WTC11 (cell line): ENCODE measurements around the gene CLDN17.

Experiments
- ATF3 ChIP-seq: sonication (generic); formaldehyde crosslinking; conservative IDR thresholded peaks from 2 replicates; pipeline ENCODE4 v1.8.1; 2022; ENCODE audit warnings: mild to moderate bottlenecking, missing genetic modification reagents
- CBFB ChIP-seq: sonication (generic); formaldehyde crosslinking; IDR thresholded peaks from 2 replicates; pipeline ENCODE4 v1.8.1; 2022; ENCODE audit warnings: mild to moderate bottlenecking, low read depth, missing genetic modification reagents
- CTCF ChIP-seq: fragments of 200-600 bp; IDR thresholded peaks from 2 replicates; pipeline ENCODE4 v1.8.0; 2022; ENCODE audit warnings: antibody characterized with exemption
- ESRRA ChIP-seq: sonication (generic); formaldehyde crosslinking; IDR thresholded peaks from 2 replicates; pipeline ENCODE4 v1.8.1; 2022; ENCODE audit warnings: mild to moderate bottlenecking, missing genetic modification reagents, borderline replicate concordance
- JUN ChIP-seq: sonication (generic); formaldehyde crosslinking; IDR thresholded peaks from 2 replicates; pipeline ENCODE4 v1.8.0; 2023; ENCODE audit warnings: mild to moderate bottlenecking, missing genetic modification reagents
- MYBL2 ChIP-seq: sonication (generic); formaldehyde crosslinking; IDR thresholded peaks from 2 replicates; pipeline ENCODE4 v1.8.1; 2023; ENCODE audit warnings: mild to moderate bottlenecking, moderate library complexity, missing genetic modification reagents
- NR1H2 ChIP-seq: sonication (generic); formaldehyde crosslinking; IDR thresholded peaks from 2 replicates; pipeline ENCODE4 v1.9.0; 2021; ENCODE audit warnings: mild to moderate bottlenecking, moderate library complexity, missing genetic modification reagents
- TEAD4 ChIP-seq: sonication (generic); formaldehyde crosslinking; IDR thresholded peaks from 2 replicates; pipeline ENCODE4 v1.8.0; 2022; ENCODE audit warnings: mild to moderate bottlenecking, missing genetic modification reagents
- ZBTB43 ChIP-seq: sonication (generic); formaldehyde crosslinking; IDR thresholded peaks from 2 replicates; pipeline ENCODE4 v1.8.1; 2023; ENCODE audit warnings: mild to moderate bottlenecking, missing genetic modification reagents
- ZNF423 ChIP-seq: fragments of 250-450 bp; sonication (Bioruptor Pico); IDR thresholded peaks from 2 replicates; pipeline ENCODE4 v2.1.2; 2022; ENCODE audit warnings: mild to moderate bottlenecking, moderate library complexity
- ZNF532 ChIP-seq: fragments of 250-450 bp; sonication (Bioruptor Pico); IDR thresholded peaks from 2 replicates; pipeline ENCODE4 v1.9.0; 2021; ENCODE audit warnings: mild to moderate bottlenecking, borderline replicate concordance
- ZSCAN18 ChIP-seq: fragments of 250-450 bp; sonication (Bioruptor Pico); IDR thresholded peaks from 2 replicates; pipeline ENCODE4 v2.1.2; 2022; ENCODE audit warnings: mild to moderate bottlenecking, moderate library complexity

- TF ChIP-seq CTCF (no peak), MYBL2 (CRISPR knock-in tag) (no peak), ZSCAN18 (no peak), ATF3 (CRISPR knock-in tag) (no peak), ZBTB43 (CRISPR knock-in tag) (no peak), NR1H2 (CRISPR knock-in tag) (no peak), CBFB (CRISPR knock-in tag) (no peak), ESRRA (CRISPR knock-in tag) (no peak), ZNF532 (CRISPR knock-in tag) (no peak), ZNF423 (CRISPR knock-in tag) (no peak), TEAD4 (no peak), JUN (CRISPR knock-in tag) (no peak)
Measured at GRCh38 chr21:30146558-30147282, 19.9 kb downstream of the CLDN17 start.
